ENCODE measurements around the gene SCMH1. TPM values are rescaled to one million over a fixed set of nuclear protein-coding genes. Genes with fewer than 3 reads are reported as not detected.
A peak's percentile ranks its signal among the peaks of the same experiment; 100 is the strongest.

Gene SCMH1
- total RNA-seq, 1 donor from 2014 or later, result 25.5 TPM

DNA sequence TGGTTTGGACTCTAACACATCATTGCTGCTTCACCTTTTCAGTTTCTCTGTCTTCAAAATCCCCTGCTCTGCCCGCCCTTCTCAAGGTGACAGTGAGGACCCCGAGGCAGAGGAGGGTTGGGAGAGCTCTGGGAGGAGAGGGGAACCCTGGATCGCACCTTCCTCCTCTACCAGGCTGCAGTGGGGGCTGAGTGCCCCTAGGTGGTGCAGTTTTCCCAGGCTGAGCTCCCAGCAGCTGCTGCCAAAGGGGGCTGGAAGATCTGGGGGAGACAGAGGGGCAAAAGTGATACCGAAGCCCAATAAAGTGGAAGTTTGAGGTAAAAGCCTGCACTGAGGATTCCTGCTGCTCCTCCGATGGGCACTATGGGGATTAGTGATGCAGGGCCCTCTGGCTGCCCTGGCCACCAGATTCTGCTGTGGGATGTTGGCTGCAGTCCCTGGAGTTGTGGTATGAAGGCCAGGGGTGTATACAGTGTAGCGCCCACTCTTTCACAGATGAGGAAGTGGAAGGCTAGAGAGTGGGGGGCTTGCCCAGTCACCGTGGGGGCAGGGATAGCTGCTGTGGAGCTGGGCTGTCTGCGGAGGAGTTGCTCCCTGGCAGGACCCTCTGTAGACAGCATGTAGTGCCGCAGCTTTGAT is 40.7 kb upstream of the SCMH1 start:
- TF ChIP-seq, protein P1, sequence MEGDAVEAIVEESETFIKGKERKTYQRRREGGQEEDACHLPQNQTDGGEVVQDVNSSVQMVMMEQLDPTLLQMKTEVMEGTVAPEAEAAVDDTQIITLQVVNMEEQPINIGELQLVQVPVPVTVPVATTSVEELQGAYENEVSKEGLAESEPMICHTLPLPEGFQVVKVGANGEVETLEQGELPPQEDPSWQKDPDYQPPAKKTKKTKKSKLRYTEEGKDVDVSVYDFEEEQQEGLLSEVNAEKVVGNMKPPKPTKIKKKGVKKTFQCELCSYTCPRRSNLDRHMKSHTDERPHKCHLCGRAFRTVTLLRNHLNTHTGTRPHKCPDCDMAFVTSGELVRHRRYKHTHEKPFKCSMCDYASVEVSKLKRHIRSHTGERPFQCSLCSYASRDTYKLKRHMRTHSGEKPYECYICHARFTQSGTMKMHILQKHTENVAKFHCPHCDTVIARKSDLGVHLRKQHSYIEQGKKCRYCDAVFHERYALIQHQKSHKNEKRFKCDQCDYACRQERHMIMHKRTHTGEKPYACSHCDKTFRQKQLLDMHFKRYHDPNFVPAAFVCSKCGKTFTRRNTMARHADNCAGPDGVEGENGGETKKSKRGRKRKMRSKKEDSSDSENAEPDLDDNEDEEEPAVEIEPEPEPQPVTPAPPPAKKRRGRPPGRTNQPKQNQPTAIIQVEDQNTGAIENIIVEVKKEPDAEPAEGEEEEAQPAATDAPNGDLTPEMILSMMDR (conservative IDR thresholded peaks at IDR 0.05; ENCODE audit: low read depth, low read length), result peak; percentile 91

DNA sequence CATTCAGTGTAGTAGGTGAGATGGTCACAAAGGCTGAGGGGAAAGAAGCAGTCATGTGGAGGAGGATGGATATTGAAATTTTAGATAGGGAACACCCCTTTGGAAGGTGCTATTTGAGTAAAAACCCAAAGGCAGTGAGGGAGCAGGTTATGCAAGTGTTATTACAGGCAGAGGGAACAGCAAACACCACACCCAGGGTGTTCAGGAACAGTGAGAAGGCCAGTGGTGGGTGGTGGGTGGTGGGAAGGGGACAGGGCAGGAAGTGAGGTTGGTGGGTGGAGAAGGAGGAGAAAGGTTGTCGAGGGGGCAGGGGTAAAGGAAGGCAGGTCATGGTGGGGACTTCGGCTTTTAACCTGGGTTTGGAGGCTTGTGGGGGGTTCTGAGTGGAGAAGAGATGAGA is 39.2 kb upstream of the SCMH1 start:
- DNase-seq (ENCODE audit: low read depth), result no peak
- H3K4me3 ChIP-seq (ENCODE audit: low read depth, low read length), result no peak overlapping the region
- TF ChIP-seq, protein P1 (conservative IDR thresholded peaks at IDR 0.05; ENCODE audit: low read depth, low read length), result no peak

More for the DNA sequence above, 40.7 kb upstream of the SCMH1 start:
- no peak for DNase-seq (ENCODE audit: low read depth)
- no peak overlapping the region for H3K4me3 ChIP-seq (ENCODE audit: low read depth, low read length)

DNA sequence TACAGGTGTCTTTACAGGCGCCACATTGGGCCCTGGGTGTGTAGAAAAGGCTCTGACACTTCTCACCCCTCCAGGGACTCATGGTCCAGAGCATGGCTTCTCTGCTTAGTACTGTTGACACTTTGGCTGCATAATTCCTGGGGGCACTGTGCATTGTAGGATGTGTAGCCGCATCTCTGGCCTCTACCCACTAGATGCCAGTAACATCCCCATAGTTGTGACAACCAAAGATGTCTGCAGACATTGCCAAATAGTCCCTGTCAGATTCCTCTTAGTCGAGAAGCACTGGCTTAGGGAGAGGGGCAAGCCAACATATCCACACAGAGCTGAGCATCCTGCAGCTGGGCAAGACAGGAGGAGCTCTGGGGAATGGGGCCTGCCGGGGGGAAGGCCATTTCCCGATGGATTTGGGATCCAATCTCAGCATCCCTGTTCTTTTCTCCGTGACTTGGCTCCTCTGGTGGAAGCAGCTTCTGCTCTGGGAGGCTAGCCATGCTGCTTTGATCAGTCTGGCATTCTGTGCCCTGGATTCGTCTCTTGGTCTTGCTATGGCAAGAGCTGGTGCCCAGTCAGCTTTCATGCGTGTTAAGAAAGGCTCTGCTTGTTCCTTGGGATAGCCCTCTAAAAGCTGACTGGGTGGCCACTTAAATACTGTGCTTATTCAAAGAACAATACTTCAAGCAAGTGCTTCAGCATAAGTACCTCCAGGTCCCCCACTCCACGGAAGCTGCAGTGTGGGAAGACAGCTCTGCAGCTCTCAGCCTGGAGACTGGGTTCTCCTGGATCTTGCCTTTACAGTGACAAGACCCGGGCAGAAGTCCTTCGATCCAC is 38.3 kb upstream of the SCMH1 start:
- no peak for DNase-seq (ENCODE audit: low read depth)
- TF ChIP-seq, protein P1 (conservative IDR thresholded peaks at IDR 0.05; ENCODE audit: low read depth, low read length), result no peak

DNA sequence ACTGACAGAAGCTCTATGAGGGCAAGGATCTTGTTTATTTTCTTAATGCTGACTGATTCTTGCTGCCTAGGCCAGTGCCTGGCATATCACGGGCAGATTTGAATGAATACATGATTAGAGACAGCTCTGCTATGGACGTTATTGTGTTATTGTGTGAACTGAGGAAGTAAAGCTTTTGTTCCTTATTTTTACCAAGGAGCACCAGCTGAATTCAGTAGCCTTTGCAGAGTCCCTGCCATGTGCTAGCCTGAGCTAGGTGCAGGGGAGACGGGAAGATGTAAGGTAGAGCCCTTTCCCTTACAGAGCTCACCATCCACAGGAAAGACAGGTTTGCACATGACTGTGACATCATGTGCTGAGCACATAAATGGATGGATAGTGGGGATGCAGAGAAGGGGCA is 36.0 kb upstream of the SCMH1 start:
- H3K4me3 ChIP-seq (ENCODE audit: low read depth, low read length), result no peak overlapping the region
- TF ChIP-seq, protein P1 (conservative IDR thresholded peaks at IDR 0.05; ENCODE audit: low read depth, low read length), result no peak
- no peak for DNase-seq (ENCODE audit: low read depth)

More for the DNA sequence above, 38.3 kb upstream of the SCMH1 start:
- no peak overlapping the region for H3K4me3 ChIP-seq (ENCODE audit: low read depth, low read length)

DNA sequence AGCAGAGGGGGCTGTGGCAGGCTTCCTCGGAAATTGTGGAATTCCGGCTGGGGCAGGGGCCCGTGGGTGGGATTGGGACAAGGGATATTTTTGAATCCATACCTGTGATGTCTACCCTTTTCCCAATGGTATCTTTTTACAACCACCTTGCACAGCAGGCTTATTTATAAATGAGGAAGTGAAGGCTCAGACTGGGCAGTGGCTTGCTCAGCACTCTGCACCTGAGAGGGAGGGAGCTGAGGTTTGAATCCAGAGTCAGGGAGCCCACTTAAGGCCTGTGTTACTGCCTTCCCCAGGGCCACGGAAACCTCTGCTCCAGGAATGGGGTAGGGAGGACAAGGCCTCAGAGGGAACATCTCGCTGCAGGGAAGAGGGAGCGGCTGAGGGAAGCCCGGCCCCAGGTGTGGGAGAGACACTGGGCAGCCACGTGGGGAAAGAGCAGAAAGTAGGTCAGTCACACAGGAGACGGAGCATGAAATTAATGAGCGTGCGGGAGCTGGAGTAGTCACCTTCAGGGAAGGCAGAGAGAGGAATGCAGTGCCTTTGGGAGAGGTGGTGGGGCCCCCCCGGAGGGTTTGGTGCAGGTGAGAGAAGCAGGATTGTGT is 35.4 kb upstream of the SCMH1 start:
- no peak for DNase-seq (ENCODE audit: low read depth)
- TF ChIP-seq, protein P1 (conservative IDR thresholded peaks at IDR 0.05; ENCODE audit: low read depth, low read length), result no peak
- H3K4me3 ChIP-seq (ENCODE audit: low read depth, low read length), result no peak overlapping the region

DNA sequence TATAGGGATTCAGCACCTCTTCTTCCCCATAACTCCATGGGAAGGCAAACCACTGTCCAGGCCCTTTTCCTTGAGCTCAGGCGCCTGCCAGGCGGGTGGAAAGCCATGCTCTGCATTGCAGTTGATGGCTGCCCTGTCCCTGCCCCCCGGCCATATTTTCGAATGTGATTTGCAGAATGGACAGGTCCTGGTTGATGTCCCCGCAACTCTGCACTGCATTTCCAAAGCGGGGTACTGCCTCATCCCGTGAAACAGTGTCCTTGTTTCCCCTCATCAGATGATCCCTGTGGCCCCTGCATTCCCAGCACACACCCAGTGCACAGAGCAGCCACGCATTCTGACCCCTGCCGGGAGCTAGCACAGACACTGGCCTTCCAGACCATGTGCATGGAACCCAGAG is 33.7 kb upstream of the SCMH1 start:
- H3K4me3 ChIP-seq (ENCODE audit: low read depth, low read length), result no peak overlapping the region
- DNase-seq (ENCODE audit: low read depth), result no peak
- TF ChIP-seq, protein P1 (conservative IDR thresholded peaks at IDR 0.05; ENCODE audit: low read depth, low read length), result no peak

Data from epithelial cell of proximal tubule (primary cell).